Duodenal mucosa (tissue), 2 donors: ENCODE measurements around the gene PSMD13.

Experiments used
- H3K27ac ChIP-seq: one replicate; pipeline ENCODE4 v1.7.0; 2013; ENCODE audit warnings: low read depth, low read length
- H3K27me3 ChIP-seq, 2 donors: one replicate each; pipeline ENCODE4 v1.7.0; 2013; ENCODE audit warnings: low read length in 2 of 2, control low read depth in 1 of 2; ENCODE audit not compliant: insufficient read depth in 2 of 2, control insufficient read depth in 1 of 2
- H3K36me3 ChIP-seq, 2 donors: one replicate each; pipeline ENCODE4 v1.7.0; 2013; ENCODE audit warnings: low read length in 2 of 2, control low read depth in 1 of 2; ENCODE audit not compliant: insufficient read depth in 2 of 2, control insufficient read depth in 1 of 2
- H3K4me1 ChIP-seq, 2 donors: one replicate each; pipeline ENCODE4 v1.7.0; 2013; ENCODE audit warnings: low read length in 2 of 2, control low read depth in 1 of 2; ENCODE audit not compliant: insufficient read depth in 2 of 2, control insufficient read depth in 1 of 2
- H3K4me3 ChIP-seq, 2 donors: one replicate each; pipeline ENCODE4 v1.7.0; 2013; ENCODE audit warnings: low read length in 2 of 2, low read depth in 1 of 2
- H3K9ac ChIP-seq, 2 donors: one replicate each; pipeline ENCODE4 v1.7.0; 2013; ENCODE audit warnings: low read length in 2 of 2, low read depth in 1 of 2
- H3K9me3 ChIP-seq, 2 donors: one replicate each; pipeline ENCODE4 v1.7.0; 2013; ENCODE audit warnings: low read length in 2 of 2, control low read depth in 1 of 2; ENCODE audit not compliant: control insufficient read depth in 1 of 2

The PSMD13 gene

GRCh38 chr11:249062-249461 is 12.3 kb downstream of the PSMD13 start:
- H3K4me1 ChIP-seq = no peaks in the 10 kb centered on the region
- no peak overlapping the region for H3K9ac ChIP-seq
- no peak overlapping the region for H3K4me3 ChIP-seq
- H3K9me3 ChIP-seq = no peaks in the 10 kb centered on the region
- H3K36me3 ChIP-seq = peaks cover 40 to 93% of the 10 kb centered on the region in 2 donors
- no peak overlapping the region for H3K27ac ChIP-seq
- H3K27me3 ChIP-seq = no peaks in the 10 kb centered on the region

- Histone ChIP-seq H3K36me3 (peaks cover 36 to 82% of the 10 kb centered on the region in 2 donors), H3K9me3 (no peaks in the 10 kb centered on the region), H3K4me3 (no peak overlapping the region), H3K4me1 (no peaks in the 10 kb centered on the region), H3K27ac (no peak overlapping the region), H3K9ac (no peak overlapping the region), H3K27me3 (no peaks in the 10 kb centered on the region)
These were observed 13.5 kb downstream of the PSMD13 start for GRCh38 chr11:250274-250673.

DNA sequence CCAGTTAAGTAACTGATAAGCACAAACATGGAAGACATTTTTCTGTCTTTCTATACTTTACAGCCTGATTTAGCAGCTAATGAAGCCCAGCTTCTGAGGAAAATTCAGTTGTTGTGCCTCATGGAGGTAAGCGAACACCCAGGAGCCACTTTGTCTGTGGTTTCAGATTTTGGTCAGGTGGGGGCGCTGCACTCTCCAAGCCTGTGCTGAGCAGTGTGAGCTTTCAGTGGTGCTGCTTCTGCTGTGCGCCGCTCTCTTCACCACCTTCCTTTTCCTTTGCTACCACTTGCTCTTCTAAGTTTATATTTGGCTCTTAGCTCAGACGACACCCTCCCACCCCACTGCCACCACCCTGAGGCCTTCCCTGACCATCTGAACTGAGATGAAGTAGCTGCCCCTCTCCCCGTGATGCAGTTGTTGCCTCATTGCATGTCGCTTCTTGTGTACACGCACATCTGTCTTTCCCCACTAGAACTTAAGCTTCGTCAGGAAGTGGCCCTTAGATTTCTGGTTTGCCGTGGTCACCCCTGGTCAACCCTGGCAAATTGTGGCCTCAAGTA is 14.0 kb downstream of the PSMD13 start:
- Histone ChIP-seq H3K27me3 (no peaks in the 10 kb centered on the region), H3K9me3 (no peaks in the 10 kb centered on the region), H3K9ac (no peak overlapping the region), H3K4me3 (no peak overlapping the region), H3K27ac (no peak overlapping the region), H3K4me1 (no peaks in the 10 kb centered on the region), H3K36me3 (peaks cover 34 to 77% of the 10 kb centered on the region in 2 donors)

DNA sequence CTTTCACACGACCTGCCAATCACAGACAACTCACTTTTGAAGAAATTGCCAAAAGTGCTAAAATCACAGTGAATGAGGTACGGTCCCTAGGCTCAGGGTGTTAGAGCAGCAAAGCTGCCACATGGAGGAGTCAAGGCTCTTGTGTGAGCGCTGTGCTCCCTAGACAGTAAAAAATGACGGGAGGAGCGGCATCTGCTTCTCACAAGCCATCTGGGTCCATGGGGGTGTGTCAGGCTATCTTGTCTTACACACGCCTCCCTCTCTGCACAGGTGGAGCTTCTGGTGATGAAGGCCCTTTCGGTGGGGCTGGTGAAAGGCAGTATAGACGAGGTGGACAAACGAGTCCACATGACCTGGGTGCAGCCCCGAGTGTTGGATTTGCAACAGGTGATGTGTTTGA is 14.8 kb downstream of the PSMD13 start:
- peaks cover 32 to 70% of the 10 kb centered on the region in 2 donors for H3K36me3 ChIP-seq
- H3K4me1 ChIP-seq = no peaks in the 10 kb centered on the region
- H3K27ac ChIP-seq = no peak overlapping the region
- no peaks in the 10 kb centered on the region for H3K9me3 ChIP-seq
- no peak overlapping the region for H3K4me3 ChIP-seq
- no peak overlapping the region for H3K9ac ChIP-seq
- no peaks in the 10 kb centered on the region for H3K27me3 ChIP-seq

DNA sequence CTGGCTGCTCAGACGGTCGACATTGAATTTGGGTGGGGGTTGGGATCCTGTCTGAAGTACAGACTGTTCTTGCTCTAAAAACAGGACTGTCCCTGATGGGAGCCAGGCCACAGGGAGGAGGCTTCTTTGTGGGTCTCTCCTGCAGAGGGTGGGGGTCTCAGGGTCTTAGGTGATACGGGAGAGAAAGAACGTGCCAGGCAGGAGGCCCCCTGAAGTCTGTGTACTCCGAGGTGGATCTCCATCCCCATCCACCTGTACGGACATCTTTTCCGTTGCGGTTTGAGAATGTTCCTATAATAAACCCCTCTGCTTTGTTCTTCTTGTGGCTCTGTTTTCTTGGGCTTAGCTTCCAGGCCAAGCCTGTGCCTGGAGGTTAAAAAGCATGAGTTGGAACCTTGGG is 15.9 kb downstream of the PSMD13 start:
- H3K4me1 ChIP-seq = no peaks in the 10 kb centered on the region
- H3K27me3 ChIP-seq = no peaks in the 10 kb centered on the region
- H3K27ac ChIP-seq = no peak overlapping the region
- H3K4me3 ChIP-seq = no peak overlapping the region
- H3K9ac ChIP-seq = no peak overlapping the region
- no peaks in the 10 kb centered on the region for H3K9me3 ChIP-seq
- peaks cover 32 to 58% of the 10 kb centered on the region in 2 donors for H3K36me3 ChIP-seq

DNA sequence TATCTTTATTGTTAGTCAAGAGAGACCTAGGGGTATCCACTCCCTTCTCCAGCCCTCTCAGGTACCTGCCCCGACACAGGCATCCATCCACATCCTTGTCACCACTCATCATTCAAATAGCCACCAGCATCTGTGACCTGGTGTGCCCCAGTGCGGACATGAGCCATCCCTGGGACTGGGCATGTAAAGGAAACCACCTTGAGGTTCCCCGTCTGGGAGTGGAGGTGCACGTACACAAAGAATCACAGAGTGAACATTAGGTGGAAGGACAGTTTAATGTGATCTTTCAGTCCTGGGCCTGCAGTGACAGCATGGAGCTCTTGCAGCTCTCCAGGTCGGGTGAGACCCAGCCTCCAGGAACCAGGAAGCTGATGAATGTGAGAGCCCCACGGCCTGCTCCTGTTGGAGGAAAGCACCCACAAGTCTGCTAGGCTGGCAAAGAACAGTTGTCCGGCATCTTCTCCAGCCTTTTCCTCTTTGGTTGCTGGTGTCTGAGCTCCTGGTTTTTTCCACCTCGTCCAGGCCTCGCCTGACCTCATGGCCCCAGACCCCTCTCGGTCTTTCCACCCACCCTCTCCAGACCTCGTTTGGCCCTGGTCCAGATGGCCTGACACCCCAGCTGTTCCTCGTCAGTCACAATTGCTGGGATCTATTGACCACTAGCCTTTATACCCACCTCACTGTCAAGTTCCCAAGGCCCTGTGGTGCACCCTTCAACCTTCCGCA is 16.5 kb downstream of the PSMD13 start:
- no peak overlapping the region for H3K27ac ChIP-seq
- peaks cover 32 to 52% of the 10 kb centered on the region in 2 donors for H3K36me3 ChIP-seq
- no peak overlapping the region for H3K9ac ChIP-seq
- H3K9me3 ChIP-seq = no peaks in the 10 kb centered on the region
- H3K27me3 ChIP-seq = no peaks in the 10 kb centered on the region
- H3K4me3 ChIP-seq = no peak overlapping the region
- H3K4me1 ChIP-seq = no peaks in the 10 kb centered on the region

- peaks cover 30 to 46% of the 10 kb centered on the region in 2 donors for H3K36me3 ChIP-seq
- no peaks in the 10 kb centered on the region for H3K9me3 ChIP-seq
- no peaks in the 10 kb centered on the region for H3K27me3 ChIP-seq
- no peak overlapping the region for H3K27ac ChIP-seq
- H3K9ac ChIP-seq = no peak overlapping the region
- no peak overlapping the region for H3K4me3 ChIP-seq
- no peaks in the 10 kb centered on the region for H3K4me1 ChIP-seq
These were observed 17.1 kb downstream of the PSMD13 start for GRCh38 chr11:253886-254270.

DNA sequence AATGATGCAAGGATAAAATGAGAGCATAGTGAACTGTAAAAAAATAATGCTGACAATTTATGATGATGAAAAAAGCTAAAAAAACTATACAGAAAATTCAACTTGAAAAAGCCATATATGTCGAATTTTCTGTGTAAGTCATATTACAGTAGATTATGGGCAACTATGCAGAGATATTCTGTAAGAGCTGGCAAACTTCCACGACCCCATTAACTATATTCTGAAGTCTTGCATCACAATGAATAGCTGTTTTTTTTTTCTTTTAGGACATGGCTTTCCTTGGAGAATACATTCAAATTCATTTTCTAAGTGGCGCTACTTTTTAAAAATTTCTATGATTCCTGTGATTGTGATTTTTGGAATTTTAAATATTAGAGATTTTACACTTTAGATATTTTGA is 18.4 kb downstream of the PSMD13 start:
- Histone ChIP-seq H3K27ac (no peak overlapping the region), H3K9ac (no peak overlapping the region), H3K4me1 (no peaks in the 10 kb centered on the region), H3K27me3 (no peaks in the 10 kb centered on the region), H3K4me3 (no peak overlapping the region), H3K36me3 (peaks cover 23 to 35% of the 10 kb centered on the region in 2 donors), H3K9me3 (no peaks in the 10 kb centered on the region)

DNA sequence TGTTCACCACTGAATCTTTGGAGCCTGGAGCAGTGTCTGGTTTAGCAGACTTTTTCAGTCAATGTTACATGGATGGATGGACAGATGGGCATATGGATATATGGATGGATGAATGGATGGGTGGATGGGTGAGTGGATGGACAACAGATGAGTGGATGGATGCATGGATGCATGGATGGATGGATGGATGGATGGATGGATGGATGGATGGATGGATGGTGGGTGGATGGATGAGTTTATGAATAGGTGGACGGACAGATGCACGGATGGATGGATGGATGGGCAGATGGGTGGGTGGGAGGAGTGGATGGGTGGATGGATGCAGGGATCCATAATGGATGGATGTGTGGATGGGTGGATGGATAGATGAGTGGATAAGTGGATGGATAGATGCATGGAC is 19.0 kb downstream of the PSMD13 start:
- H3K9me3 ChIP-seq = no peaks in the 10 kb centered on the region
- H3K27ac ChIP-seq = no peak overlapping the region
- H3K4me1 ChIP-seq = no peaks in the 10 kb centered on the region
- no peak overlapping the region for H3K9ac ChIP-seq
- H3K27me3 ChIP-seq = no peaks in the 10 kb centered on the region
- peaks cover 21 to 29% of the 10 kb centered on the region in 2 donors for H3K36me3 ChIP-seq
- H3K4me3 ChIP-seq = no peak overlapping the region

DNA sequence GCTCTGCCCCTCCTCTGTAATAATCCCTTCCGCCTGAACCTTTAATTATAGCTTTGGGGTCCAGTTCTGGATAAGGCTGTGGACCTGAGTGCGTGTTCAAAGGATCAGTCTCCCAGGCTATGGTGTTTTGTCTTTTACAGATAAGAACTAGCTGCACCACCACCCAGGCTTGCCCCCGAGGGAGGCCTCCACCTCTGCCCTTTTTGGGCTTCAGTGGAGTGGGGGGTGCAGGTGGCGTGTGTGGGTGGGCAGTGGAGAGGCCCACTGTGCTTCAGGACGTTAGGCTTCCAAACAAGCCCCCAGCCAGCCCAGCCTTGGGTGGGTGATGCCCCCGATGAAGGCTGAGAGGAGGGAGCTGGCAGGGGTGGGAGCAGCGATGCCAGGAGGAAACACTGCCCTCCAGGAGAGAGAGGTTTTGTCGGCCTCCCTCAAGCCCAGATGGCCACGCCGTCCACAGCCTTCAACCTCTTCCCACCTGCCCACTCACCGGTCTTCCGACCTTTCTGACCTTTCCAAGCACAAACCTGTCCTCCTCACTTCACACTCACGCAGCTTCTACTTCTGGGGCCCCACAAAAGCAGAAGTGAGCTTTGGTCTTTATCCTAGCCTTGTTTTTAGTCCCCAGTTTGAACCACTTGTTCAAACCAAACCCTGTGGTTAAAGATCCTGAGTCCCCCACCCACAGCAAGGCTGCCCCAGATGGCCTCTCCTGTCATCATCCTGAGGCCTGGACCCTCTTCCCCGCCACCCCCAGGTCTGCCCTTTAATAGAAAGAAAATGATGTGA is 20.4 kb downstream of the PSMD13 start:
- Histone ChIP-seq H3K4me1 (no peaks in the 10 kb centered on the region), H3K9ac (no peak overlapping the region)

More for the DNA sequence above, 20.4 kb downstream of the PSMD13 start:
- Histone ChIP-seq H3K4me3 (no peak overlapping the region), H3K27ac (no peak overlapping the region), H3K27me3 (no peaks in the 10 kb centered on the region), H3K9me3 (no peaks in the 10 kb centered on the region), H3K36me3 (peaks cover 13 to 18% of the 10 kb centered on the region in 2 donors)
